ENCODE data around the gene EGFL8.

DNA sequence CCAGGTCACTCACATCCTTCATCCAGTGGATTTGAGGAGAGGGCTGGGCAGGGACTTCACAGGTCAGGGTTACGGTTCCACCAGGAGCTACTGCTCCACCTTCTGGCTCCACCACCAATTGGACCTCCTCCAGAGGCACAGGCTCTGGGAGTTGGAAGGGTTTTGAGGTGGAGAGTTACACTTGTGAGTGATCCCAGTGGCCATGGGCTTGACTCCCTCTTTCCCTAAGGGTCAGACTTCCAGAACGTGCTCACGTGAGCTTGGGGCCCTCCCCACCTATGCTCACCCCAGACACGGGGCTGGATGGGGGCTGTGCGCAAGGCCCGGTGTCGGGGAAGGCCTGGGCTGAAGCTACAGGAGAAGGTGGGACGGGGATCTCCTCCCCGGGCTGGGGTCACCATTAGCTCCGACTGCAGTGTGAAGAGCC, 18.2 kb downstream of the EGFL8 start:
- no peak for TF ChIP-seq ZNF274 (IDR thresholded peaks at IDR 0.05; ENCODE audit: low read depth, low read length)
- TF ChIP-seq YY1 (IDR thresholded peaks at IDR 0.05; ENCODE audit: insufficient read depth, insufficient read length): no peak
- no peak for TF ChIP-seq SUZ12 (IDR thresholded peaks at IDR 0.05; ENCODE audit: extremely low read depth, insufficient read depth, insufficient read length)

Data from NT2/D1 (cell line).